SU-DHL-6 (cell line): Measurements from ENCODE around the gene CDC42.
"Not testable (repeated sequence)": the region's sequence is repeated elsewhere in the genome, so short reads cannot be mapped to it uniquely, and the experiment has no call there.

Experiments
- EZH2phosphoT487 ChIP-seq: fragments of 200-600 bp; sonication (generic), shearing (Covaris generic); conservative IDR thresholded peaks from 2 replicates; pipeline ENCODE4 v1.6.1; 2018; ENCODE audit warnings: mild to moderate bottlenecking, antibody characterized with exemption, low read length, moderate library complexity, mixed read lengths
- TF ChIP-seq, protein P1 (sequence below): fragments of 200-600 bp; sonication (generic); IDR thresholded peaks from one replicate; pipeline ENCODE4 v1.5.1; 2017; ENCODE audit warnings: antibody characterized with exemption, mild to moderate bottlenecking, low read length, moderate library complexity; ENCODE audit not compliant: insufficient read depth, poor library complexity, severe bottlenecking

DNA sequence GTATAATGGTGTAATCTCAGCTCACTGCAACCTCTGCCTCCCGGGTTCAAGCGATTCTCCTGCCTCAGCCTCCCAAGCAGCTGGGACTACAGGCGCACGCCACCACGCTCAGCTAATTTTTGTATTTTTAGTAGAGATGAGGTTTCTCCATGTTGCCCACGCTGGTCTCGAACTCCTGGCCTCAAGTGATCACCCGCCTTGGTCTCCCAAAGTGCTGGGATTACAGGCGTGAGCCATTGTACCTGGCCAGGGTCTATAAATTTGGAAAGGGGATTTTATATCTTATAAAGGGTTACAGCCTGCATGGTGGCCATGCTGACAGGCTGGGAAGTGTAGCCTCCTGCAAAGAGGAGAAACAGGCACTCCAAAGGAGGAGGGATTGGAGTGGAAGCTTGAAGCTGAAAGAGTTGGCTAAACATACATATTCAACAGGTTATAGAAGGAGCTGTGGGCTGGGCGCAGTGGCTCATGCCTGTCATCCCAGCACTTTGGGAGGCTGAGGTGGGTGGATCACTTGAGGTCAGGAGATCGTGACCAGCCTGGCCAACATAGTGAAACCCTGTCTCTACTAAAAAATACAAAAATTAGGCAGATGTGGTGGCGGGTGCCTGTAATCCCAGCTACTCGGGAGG is 37.8 kb upstream of the CDC42 start:
- TF ChIP-seq, protein P1, sequence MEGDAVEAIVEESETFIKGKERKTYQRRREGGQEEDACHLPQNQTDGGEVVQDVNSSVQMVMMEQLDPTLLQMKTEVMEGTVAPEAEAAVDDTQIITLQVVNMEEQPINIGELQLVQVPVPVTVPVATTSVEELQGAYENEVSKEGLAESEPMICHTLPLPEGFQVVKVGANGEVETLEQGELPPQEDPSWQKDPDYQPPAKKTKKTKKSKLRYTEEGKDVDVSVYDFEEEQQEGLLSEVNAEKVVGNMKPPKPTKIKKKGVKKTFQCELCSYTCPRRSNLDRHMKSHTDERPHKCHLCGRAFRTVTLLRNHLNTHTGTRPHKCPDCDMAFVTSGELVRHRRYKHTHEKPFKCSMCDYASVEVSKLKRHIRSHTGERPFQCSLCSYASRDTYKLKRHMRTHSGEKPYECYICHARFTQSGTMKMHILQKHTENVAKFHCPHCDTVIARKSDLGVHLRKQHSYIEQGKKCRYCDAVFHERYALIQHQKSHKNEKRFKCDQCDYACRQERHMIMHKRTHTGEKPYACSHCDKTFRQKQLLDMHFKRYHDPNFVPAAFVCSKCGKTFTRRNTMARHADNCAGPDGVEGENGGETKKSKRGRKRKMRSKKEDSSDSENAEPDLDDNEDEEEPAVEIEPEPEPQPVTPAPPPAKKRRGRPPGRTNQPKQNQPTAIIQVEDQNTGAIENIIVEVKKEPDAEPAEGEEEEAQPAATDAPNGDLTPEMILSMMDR, result not testable (repeated sequence)
- not testable (repeated sequence) for TF ChIP-seq EZH2phosphoT487
